ENCODE measurements around the gene CABLES1.
"Not testable (repeated sequence)": the region's sequence is repeated elsewhere in the genome, so short reads cannot be mapped to it uniquely, and the experiment has no call there.

The CABLES1 gene

DNA sequence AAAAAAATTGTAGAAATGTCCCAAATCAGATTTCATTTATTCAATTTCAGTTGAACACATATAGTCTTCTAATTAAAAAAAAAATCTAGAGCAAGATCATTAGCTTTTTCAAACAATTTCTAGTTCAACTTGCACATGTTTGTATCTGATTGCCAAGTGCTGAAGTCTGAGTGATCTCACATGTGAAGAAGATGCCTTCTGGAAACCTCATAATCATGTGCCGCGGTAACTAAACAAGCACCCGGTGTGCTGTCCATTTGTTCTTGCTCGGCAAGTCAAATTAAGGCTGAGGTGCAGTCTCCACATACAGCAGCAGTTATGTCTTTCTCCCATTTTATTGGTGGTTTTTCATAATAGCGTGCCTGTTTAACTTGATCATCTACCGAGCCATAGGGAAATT, 18.7 kb downstream of the CABLES1 start:
- no peak for TF ChIP-seq CTCF (IDR thresholded peaks at IDR 0.05; ENCODE audit: low read depth, low read length, missing control alignments)
- no peak for DNase-seq (ENCODE audit: low read depth)
- H3K4me3 ChIP-seq (ENCODE audit: low read depth, low read length): no peak overlapping the region

- DNase-seq (ENCODE audit: low read depth): no peak
- H3K4me3 ChIP-seq (ENCODE audit: low read depth, low read length): no peak overlapping the region
- TF ChIP-seq CTCF (IDR thresholded peaks at IDR 0.05; ENCODE audit: low read depth, low read length, missing control alignments): no peak
Measured at GRCh38 chr18:23154823-23155500, 19.7 kb downstream of the CABLES1 start.

- no peak overlapping the region for H3K4me3 ChIP-seq (ENCODE audit: low read depth, low read length)
- TF ChIP-seq CTCF (IDR thresholded peaks at IDR 0.05; ENCODE audit: low read depth, low read length, missing control alignments): no peak
- no peak for DNase-seq (ENCODE audit: low read depth)
Measured at GRCh38 chr18:23155537-23155936, 20.3 kb downstream of the CABLES1 start.

- no peak overlapping the region for H3K4me3 ChIP-seq (ENCODE audit: low read depth, low read length)
- no peak for TF ChIP-seq CTCF (IDR thresholded peaks at IDR 0.05; ENCODE audit: low read depth, low read length, missing control alignments)
- DNase-seq (ENCODE audit: low read depth): no peak
Measured at GRCh38 chr18:23156134-23156533, 20.8 kb downstream of the CABLES1 start.

- no peak overlapping the region for H3K4me3 ChIP-seq (ENCODE audit: low read depth, low read length)
- no peak for DNase-seq (ENCODE audit: low read depth)
- no peak for TF ChIP-seq CTCF (IDR thresholded peaks at IDR 0.05; ENCODE audit: low read depth, low read length, missing control alignments)
Measured at GRCh38 chr18:23158058-23158457, 22.8 kb downstream of the CABLES1 start.

- H3K4me3 ChIP-seq (ENCODE audit: low read depth, low read length); DNase-seq (ENCODE audit: low read depth): not testable (repeated sequence)
Measured at GRCh38 chr18:23158884-23159283, 23.6 kb downstream of the CABLES1 start.

DNA sequence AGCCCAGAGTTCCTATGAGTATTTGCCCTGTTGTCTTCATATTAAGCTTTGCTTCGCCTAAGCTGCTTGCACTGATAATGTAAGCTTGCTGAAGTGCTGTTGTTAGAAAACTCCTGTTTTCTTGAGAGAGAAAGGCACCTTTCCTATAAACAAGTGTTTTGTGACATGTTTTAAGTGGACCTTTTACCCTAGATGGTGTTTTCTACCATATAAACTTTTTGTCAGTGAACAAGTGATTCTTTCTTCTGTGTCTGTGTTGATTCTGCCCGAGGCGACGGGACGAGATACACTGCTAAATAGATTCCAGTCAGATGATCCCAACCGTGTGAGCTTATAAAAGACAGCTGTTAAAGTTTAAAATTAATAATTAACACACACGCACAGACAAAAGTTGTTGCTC, 24.1 kb downstream of the CABLES1 start:
- TF ChIP-seq CTCF (IDR thresholded peaks at IDR 0.05; ENCODE audit: low read depth, low read length, missing control alignments): no peak
- no peak for DNase-seq (ENCODE audit: low read depth)
- no peak overlapping the region for H3K4me3 ChIP-seq (ENCODE audit: low read depth, low read length)
